Measurements from ENCODE around the gene SLC35F2. TPM values are rescaled to one million over a fixed set of nuclear protein-coding genes. Genes with fewer than 3 reads are reported as not detected.

The SLC35F2 gene
- total and polyA plus RNA-seq, 2 experiments from 2014 or later: 13.0 to 14.8 TPM

GRCh38 chr11:107751082-107751481, 107.5 kb downstream of the SLC35F2 start:
- no peak for DNase-seq (ENCODE audit: low spot score)
- no peak overlapping the region for H3K4me2 ChIP-seq
- 84% methylated on average over 9 of the region's 9 CpGs for WGBS (ENCODE audit: low lambda C conversion rate, missing lambda C conversion rate)
- H2AFZ ChIP-seq: no peak overlapping the region
- no peaks in the 10 kb centered on the region for H3K27me3 ChIP-seq
- H3K4me3 ChIP-seq: no peak overlapping the region
- no peaks in the 10 kb centered on the region for H3K36me3 ChIP-seq (replicated peaks; ENCODE audit: insufficient read depth, low read depth)
- no peaks in the 10 kb centered on the region for H3K9me2 ChIP-seq (replicated peaks; ENCODE audit: insufficient read depth)
- H3K27ac ChIP-seq: no peak overlapping the region
- H3K79me2 ChIP-seq: no peaks in the 10 kb centered on the region
- H3K4me1 ChIP-seq (ENCODE audit: insufficient read depth): no peaks in the 10 kb centered on the region
- H3K9me3 ChIP-seq (ENCODE audit: low read depth): no peaks in the 10 kb centered on the region
- H4K20me1 ChIP-seq (ENCODE audit: insufficient read depth, poor library complexity, severe bottlenecking): no peaks in the 10 kb centered on the region
- TF ChIP-seq CTCF (IDR thresholded peaks at IDR 0.05; ENCODE audit: poor library complexity): no peak
- no peak for TF ChIP-seq EZH2 (IDR thresholded peaks at IDR 0.05; ENCODE audit: borderline replicate concordance)
- no peak for TF ChIP-seq EZH2phosphoT487 (IDR thresholded peaks at IDR 0.05; ENCODE audit: low read depth, severe bottlenecking, unreplicated experiment)

- no peaks in the 10 kb centered on the region for H3K9me2 ChIP-seq (replicated peaks; ENCODE audit: insufficient read depth)
- WGBS (ENCODE audit: low lambda C conversion rate, missing lambda C conversion rate): 90% methylated on average over 14 of the region's 15 CpGs
- H3K79me2 ChIP-seq: no peaks in the 10 kb centered on the region
- H3K4me3 ChIP-seq: no peak overlapping the region
- no peak for DNase-seq (ENCODE audit: low spot score)
- TF ChIP-seq EZH2phosphoT487 (IDR thresholded peaks at IDR 0.05; ENCODE audit: low read depth, severe bottlenecking, unreplicated experiment): no peak
- no peak for TF ChIP-seq EZH2 (IDR thresholded peaks at IDR 0.05; ENCODE audit: borderline replicate concordance)
- TF ChIP-seq CTCF (IDR thresholded peaks at IDR 0.05; ENCODE audit: poor library complexity): no peak
- no peak overlapping the region for H2AFZ ChIP-seq
- H3K4me2 ChIP-seq: no peak overlapping the region
- H3K36me3 ChIP-seq (replicated peaks; ENCODE audit: insufficient read depth, low read depth): no peaks in the 10 kb centered on the region
- H3K27ac ChIP-seq: no peak overlapping the region
- H3K27me3 ChIP-seq: no peaks in the 10 kb centered on the region
- H4K20me1 ChIP-seq (ENCODE audit: insufficient read depth, poor library complexity, severe bottlenecking): no peaks in the 10 kb centered on the region
- no peaks in the 10 kb centered on the region for H3K4me1 ChIP-seq (ENCODE audit: insufficient read depth)
- no peaks in the 10 kb centered on the region for H3K9me3 ChIP-seq (ENCODE audit: low read depth)
These were observed 108.3 kb downstream of the SLC35F2 start for GRCh38 chr11:107750313-107750712.

GRCh38 chr11:107747622-107748021, 111.0 kb downstream of the SLC35F2 start:
- no peak for DNase-seq (ENCODE audit: low spot score)
- no peak overlapping the region for H2AFZ ChIP-seq
- no peaks in the 10 kb centered on the region for H3K9me2 ChIP-seq (replicated peaks; ENCODE audit: insufficient read depth)
- H3K27ac ChIP-seq: no peak overlapping the region
- H3K4me1 ChIP-seq (ENCODE audit: insufficient read depth): no peaks in the 10 kb centered on the region
- 29% methylated on average over 2 of the region's 2 CpGs for WGBS (ENCODE audit: low lambda C conversion rate, missing lambda C conversion rate)
- TF ChIP-seq EZH2phosphoT487 (IDR thresholded peaks at IDR 0.05; ENCODE audit: low read depth, severe bottlenecking, unreplicated experiment) (no peak), CTCF (IDR thresholded peaks at IDR 0.05; ENCODE audit: poor library complexity) (no peak), EZH2 (IDR thresholded peaks at IDR 0.05; ENCODE audit: borderline replicate concordance) (no peak)
- H4K20me1 ChIP-seq (ENCODE audit: insufficient read depth, poor library complexity, severe bottlenecking): no peaks in the 10 kb centered on the region
- no peaks in the 10 kb centered on the region for H3K27me3 ChIP-seq
- no peaks in the 10 kb centered on the region for H3K9me3 ChIP-seq (ENCODE audit: low read depth)
- H3K4me3 ChIP-seq: no peak overlapping the region
- no peaks in the 10 kb centered on the region for H3K79me2 ChIP-seq
- no peak overlapping the region for H3K4me2 ChIP-seq
- H3K36me3 ChIP-seq (replicated peaks; ENCODE audit: insufficient read depth, low read depth): no peaks in the 10 kb centered on the region

GRCh38 chr11:107744736-107745135, 113.9 kb downstream of the SLC35F2 start:
- Histone ChIP-seq H3K9me3 (ENCODE audit: low read depth) (no peaks in the 10 kb centered on the region), H3K4me1 (ENCODE audit: insufficient read depth) (no peaks in the 10 kb centered on the region), H3K9me2 (replicated peaks; ENCODE audit: insufficient read depth) (no peaks in the 10 kb centered on the region), H2AFZ (no peak overlapping the region), H3K27ac (no peak overlapping the region), H3K4me2 (no peak overlapping the region), H3K27me3 (no peaks in the 10 kb centered on the region), H4K20me1 (ENCODE audit: insufficient read depth, poor library complexity, severe bottlenecking) (no peaks in the 10 kb centered on the region), H3K4me3 (no peak overlapping the region), H3K79me2 (no peaks in the 10 kb centered on the region), H3K36me3 (replicated peaks; ENCODE audit: insufficient read depth, low read depth) (no peaks in the 10 kb centered on the region)
- 62% methylated on average over 3 of the region's 3 CpGs for WGBS (ENCODE audit: low lambda C conversion rate, missing lambda C conversion rate)
- no peak for DNase-seq (ENCODE audit: low spot score)
- TF ChIP-seq CTCF (IDR thresholded peaks at IDR 0.05; ENCODE audit: poor library complexity): no peak
